K562 (cell line): ENCODE data around the gene RPL7A. TPM values are rescaled to one million over a fixed set of nuclear protein-coding genes. Genes with fewer than 3 reads are reported as not detected.

Experiments used
- CHD2 ChIP-seq: IDR thresholded peaks from 2 replicates; pipeline ENCODE4 v1.6.1; 2011; ENCODE audit warnings: low read depth, low read length
- ESRRA ChIP-seq: fragments of 450-650 bp; IDR thresholded peaks from 2 replicates; pipeline ENCODE4 v1.6.1; 2014; ENCODE audit warnings: low read depth, mild to moderate bottlenecking, moderate library complexity, borderline replicate concordance
- HINFP ChIP-seq: fragments of 450-650 bp; conservative IDR thresholded peaks from 2 replicates; pipeline ENCODE4 v1.6.1; 2016; ENCODE audit warnings: missing genetic modification characterization, low read depth, mild to moderate bottlenecking, control low read depth, missing compliant biosample characterization
- HNRNPH1 ChIP-seq: fragments of 200-400 bp; formaldehyde crosslinking; optimal IDR thresholded peaks from 2 replicates; pipeline ENCODE3; 2017; ENCODE audit warnings: low read depth, mild to moderate bottlenecking, low read length, moderate library complexity
- IRF9 ChIP-seq: fragments of 450-650 bp; IDR thresholded peaks from 2 replicates; pipeline ENCODE4 v1.6.1; 2016; ENCODE audit warnings: missing biosample characterization, missing genetic modification characterization
- PYGO2 ChIP-seq: fragments of 450-650 bp; IDR thresholded peaks from 2 replicates; pipeline ENCODE4 v1.6.1; 2016; ENCODE audit warnings: mild to moderate bottlenecking, missing genetic modification characterization, moderate library complexity, missing compliant biosample characterization
- RBM34 ChIP-seq: fragments of 200-400 bp; formaldehyde crosslinking; IDR thresholded peaks from 2 replicates; pipeline ENCODE4 v1.6.1; 2018; ENCODE audit warnings: low read length, borderline replicate concordance; ENCODE audit not compliant: insufficient read depth
- RERE ChIP-seq: sonication (generic); formaldehyde crosslinking; IDR thresholded peaks from 2 replicates; pipeline ENCODE4 v1.8.0; 2023; ENCODE audit warnings: missing genetic modification reagents, mild to moderate bottlenecking, borderline replicate concordance
- TEAD4 ChIP-seq, 2 experiments: sonication (generic) in 1 of 2; formaldehyde crosslinking in 1 of 2; IDR thresholded peaks; 2 replicates each; pipeline versions ENCODE4 v1.6.1 to v1.8.0; 2012 to 2022; ENCODE audit warnings: borderline replicate concordance in 1 of 2, inconsistent platforms in 1 of 2, low read length in 1 of 2, mild to moderate bottlenecking in 1 of 2, missing genetic modification reagents in 1 of 2
- XRCC5 ChIP-seq: fragments of 200-400 bp; formaldehyde crosslinking; IDR thresholded peaks from 2 replicates; pipeline ENCODE4 v1.6.1; 2017; ENCODE audit warnings: low read depth, mild to moderate bottlenecking, low read length
- ZBTB26 ChIP-seq: fragments of 450-650 bp; formaldehyde crosslinking; IDR thresholded peaks from 2 replicates; pipeline ENCODE4 v1.4.0; 2022; ENCODE audit warnings: missing genetic modification characterization
- ZFP36 ChIP-seq: fragments of 150-350 bp; IDR thresholded peaks from 2 replicates; pipeline ENCODE4 v1.6.1; 2018; ENCODE audit warnings: low read length, low read depth; ENCODE audit not compliant: partially characterized antibody
- ZNF239 ChIP-seq: fragments of 250-450 bp; sonication (Bioruptor Pico); IDR thresholded peaks from 2 replicates; pipeline ENCODE4 v1.4.0; 2020; ENCODE audit warnings: mild to moderate bottlenecking
- ZNF436 ChIP-seq: fragments of 250-450, 450-650 bp; sonication (Bioruptor Pico); formaldehyde crosslinking; IDR thresholded peaks from 2 replicates; pipeline ENCODE4 v1.7.0; 2020; ENCODE audit warnings: mild to moderate bottlenecking
- ZNF561 ChIP-seq: fragments of 450-650 bp; formaldehyde crosslinking; conservative IDR thresholded peaks from 2 replicates; pipeline ENCODE4 v1.4.0; 2020; ENCODE audit warnings: mild to moderate bottlenecking, moderate library complexity
- ZNF57 ChIP-seq: fragments of 450-650 bp; formaldehyde crosslinking; IDR thresholded peaks from 2 replicates; pipeline ENCODE4 v1.4.0; 2020; ENCODE audit warnings: mild to moderate bottlenecking, moderate library complexity
- ZNF696 ChIP-seq: fragments of 250-450 bp; sonication (Bioruptor Pico); conservative IDR thresholded peaks from 2 replicates; pipeline ENCODE4 v1.4.0; 2020; ENCODE audit warnings: mild to moderate bottlenecking, moderate library complexity
- polyA plus RNA-seq, 8 experiments: library from polyadenylated mRNA; depleted of rRNA in 4 of 8; stranded (reverse) in 5 of 8; unstranded in 3 of 8; fragments of >200 nt; fragmentation: Nextera tagmentation in 2 of 8; fragmentation: Illumina TruSeq in 1 of 8; extraction: Ambion mirVana in 2 of 8; extraction: Trizol in 1 of 8; gene quantifications; 2 replicates each; pipeline versions ENCODE4 v1.2.1 to v1.2.3, GENCODE V29; 2011 to 2014; ENCODE audit warnings: inconsistent platforms in 1 of 8, missing spikeins in 1 of 8
- total RNA-seq, 7 experiments: library from RNA; depleted of rRNA in 6 of 7; stranded (reverse); fragments of >200 nt in 6 of 7; fragmentation: Illumina TruSeq in 2 of 7; extraction: Trizol in 2 of 7; gene quantifications; 2 replicates each; pipeline versions ENCODE4 v1.2.1 to v1.2.3, GENCODE V29; 2011 to 2021; ENCODE audit warnings: low replicate concordance in 1 of 7

Gene RPL7A
- total and polyA plus RNA-seq, 9 of the 15 experiments (the other 6 are each of a cell fraction or from before 2014, with no cell fraction given) = 1,935 to 3,760 (median 2,652) TPM

GRCh38 chr9:133375724-133376654 lies 28.0 kb downstream of the RPL7A start, which contains the start of the genes STKLD1 and SURF4 (continued):
- TF ChIP-seq RERE (CRISPR knock-in tag) (no peak), RBM34 (no peak), HINFP (tag) (no peak), CHD2 (no peak), ZBTB26 (no peak), ZNF239 (CRISPR knock-in tag) (no peak), PYGO2 (tag) (no peak), ZNF436 (no peak), TEAD4 (IDR thresholded peaks at IDR 0.05; ENCODE audit: low read length) (no peak), TEAD4 (CRISPR knock-in tag; IDR thresholded peaks at IDR 0.05; ENCODE audit: borderline replicate concordance) (peak; percentile 89), ZNF57 (CRISPR knock-in tag) (no peak), IRF9 (tag) (no peak), ESRRA (peak; percentile 39; the same call in 1 of the 2 replicates), ZNF561 (CRISPR knock-in tag) (no peak), ZNF696 (CRISPR knock-in tag) (no peak), XRCC5 (0 out of 2 replicates have a peak, but pooled peaks have one; percentile 44), HNRNPH1 (no peak), ZFP36 (no peak)
